KMS-11 (cell line): ENCODE results near the gene ZSCAN1.

Experiments used
- H2AFZ ChIP-seq: fragments of 200-600 bp; sonication (generic); 2 replicates; pipeline ENCODE4 v1.6.1; 2016; ENCODE audit warnings: antibody characterized with exemption, mixed run types, low read depth
- H3K27ac ChIP-seq: fragments of 200-600 bp; sonication (generic); 2 replicates; pipeline ENCODE4 v1.6.1; 2016; ENCODE audit warnings: mild to moderate bottlenecking, mixed run types
- H3K27me3 ChIP-seq: fragments of 200-600 bp; sonication (generic); 2 replicates; pipeline ENCODE4 v1.6.1; 2017; ENCODE audit warnings: mild to moderate bottlenecking, low read depth, mixed run types, moderate library complexity; ENCODE audit not compliant: insufficient read depth
- H3K36me3 ChIP-seq: fragments of 200-600 bp; sonication (generic); 2 replicates; pipeline ENCODE4 v1.6.1; 2017; ENCODE audit warnings: mild to moderate bottlenecking, mixed run types; ENCODE audit not compliant: insufficient read depth
- H3K4me1 ChIP-seq: fragments of 200-600 bp; sonication (generic); 2 replicates; pipeline ENCODE4 v1.6.1; 2016; ENCODE audit warnings: mild to moderate bottlenecking, low read depth, mixed run types; ENCODE audit not compliant: poor library complexity, severe bottlenecking
- H3K4me2 ChIP-seq: fragments of 200-600 bp; sonication (generic); 2 replicates; pipeline ENCODE4 v1.7.0; 2016; ENCODE audit warnings: mild to moderate bottlenecking, mixed run types
- H3K4me3 ChIP-seq: fragments of 200-600 bp; sonication (generic); IDR thresholded peaks from 2 replicates; pipeline ENCODE4 v1.6.1; 2017; ENCODE audit warnings: low read depth, low read length, mixed read lengths; ENCODE audit not compliant: insufficient read depth
- H3K79me2 ChIP-seq: fragments of 200-600 bp; sonication (generic); 2 replicates; pipeline ENCODE4 v1.6.1; 2016; ENCODE audit warnings: low read depth, mixed run types; ENCODE audit not compliant: insufficient read depth
- H3K9ac ChIP-seq: fragments of 200-600 bp; sonication (generic); 2 replicates; pipeline ENCODE4 v1.6.1; 2016; ENCODE audit warnings: mild to moderate bottlenecking, mixed run types
- H4K20me1 ChIP-seq: fragments of 200-600 bp; sonication (generic); 2 replicates; pipeline ENCODE4 v1.6.1; 2016; ENCODE audit warnings: mild to moderate bottlenecking, mixed run types; ENCODE audit not compliant: insufficient read depth
- TF ChIP-seq, protein P1 (sequence below): fragments of 200-600 bp; sonication (generic); conservative IDR thresholded peaks from 2 replicates; pipeline ENCODE4 v1.6.1; 2017; ENCODE audit warnings: low read depth, mild to moderate bottlenecking, antibody characterized with exemption, low read length, moderate library complexity, mixed read lengths

The ZSCAN1 gene

GRCh38 chr19:58034477-58034793 lies 610 bp downstream of the ZSCAN1 start:
- Histone ChIP-seq H3K27ac (no peak overlapping the region), H2AFZ (no peak overlapping the region), H4K20me1 (no peaks in the 10 kb centered on the region), H3K36me3 (no peaks in the 10 kb centered on the region), H3K79me2 (no peaks in the 10 kb centered on the region), H3K27me3 (peaks cover 8% of the 10 kb centered on the region; the same call in 1 of the 2 replicates), H3K4me3 (no peak overlapping the region), H3K4me2 (no peak overlapping the region), H3K4me1 (no peaks in the 10 kb centered on the region), H3K9ac (no peak overlapping the region)
- TF ChIP-seq, protein P1, sequence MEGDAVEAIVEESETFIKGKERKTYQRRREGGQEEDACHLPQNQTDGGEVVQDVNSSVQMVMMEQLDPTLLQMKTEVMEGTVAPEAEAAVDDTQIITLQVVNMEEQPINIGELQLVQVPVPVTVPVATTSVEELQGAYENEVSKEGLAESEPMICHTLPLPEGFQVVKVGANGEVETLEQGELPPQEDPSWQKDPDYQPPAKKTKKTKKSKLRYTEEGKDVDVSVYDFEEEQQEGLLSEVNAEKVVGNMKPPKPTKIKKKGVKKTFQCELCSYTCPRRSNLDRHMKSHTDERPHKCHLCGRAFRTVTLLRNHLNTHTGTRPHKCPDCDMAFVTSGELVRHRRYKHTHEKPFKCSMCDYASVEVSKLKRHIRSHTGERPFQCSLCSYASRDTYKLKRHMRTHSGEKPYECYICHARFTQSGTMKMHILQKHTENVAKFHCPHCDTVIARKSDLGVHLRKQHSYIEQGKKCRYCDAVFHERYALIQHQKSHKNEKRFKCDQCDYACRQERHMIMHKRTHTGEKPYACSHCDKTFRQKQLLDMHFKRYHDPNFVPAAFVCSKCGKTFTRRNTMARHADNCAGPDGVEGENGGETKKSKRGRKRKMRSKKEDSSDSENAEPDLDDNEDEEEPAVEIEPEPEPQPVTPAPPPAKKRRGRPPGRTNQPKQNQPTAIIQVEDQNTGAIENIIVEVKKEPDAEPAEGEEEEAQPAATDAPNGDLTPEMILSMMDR = no peak

DNA sequence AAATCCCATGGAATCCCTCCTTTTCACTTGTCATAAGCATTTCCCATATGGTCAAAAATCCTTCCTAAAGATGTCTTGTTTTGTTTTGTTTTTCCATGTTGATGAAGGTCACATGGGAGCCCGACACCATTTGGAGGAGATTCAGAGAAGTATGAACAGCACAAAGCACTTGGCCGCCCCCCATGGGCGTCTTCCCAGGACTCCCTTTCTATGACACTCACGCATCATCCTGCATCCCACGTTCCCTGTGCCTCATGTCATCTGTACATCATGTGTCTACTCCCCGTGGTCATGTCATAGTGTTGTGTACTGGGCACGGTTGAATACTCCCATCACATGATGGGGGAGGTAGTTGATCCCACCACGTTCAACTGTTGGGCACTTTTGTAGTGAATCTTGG lies 2.0 kb downstream of the ZSCAN1 start:
- no peak overlapping the region for H3K4me2 ChIP-seq
- H3K36me3 ChIP-seq = no peaks in the 10 kb centered on the region
- H3K4me3 ChIP-seq = no peak overlapping the region
- H4K20me1 ChIP-seq = no peaks in the 10 kb centered on the region
- no peak overlapping the region for H3K27ac ChIP-seq
- no peaks in the 10 kb centered on the region for H3K4me1 ChIP-seq
- no peak overlapping the region for H2AFZ ChIP-seq
- peaks cover 11% of the 10 kb centered on the region; the same call in 1 of the 2 replicates for H3K27me3 ChIP-seq
- no peaks in the 10 kb centered on the region for H3K79me2 ChIP-seq
- H3K9ac ChIP-seq = no peak overlapping the region
- TF ChIP-seq, protein P1 = no peak

DNA sequence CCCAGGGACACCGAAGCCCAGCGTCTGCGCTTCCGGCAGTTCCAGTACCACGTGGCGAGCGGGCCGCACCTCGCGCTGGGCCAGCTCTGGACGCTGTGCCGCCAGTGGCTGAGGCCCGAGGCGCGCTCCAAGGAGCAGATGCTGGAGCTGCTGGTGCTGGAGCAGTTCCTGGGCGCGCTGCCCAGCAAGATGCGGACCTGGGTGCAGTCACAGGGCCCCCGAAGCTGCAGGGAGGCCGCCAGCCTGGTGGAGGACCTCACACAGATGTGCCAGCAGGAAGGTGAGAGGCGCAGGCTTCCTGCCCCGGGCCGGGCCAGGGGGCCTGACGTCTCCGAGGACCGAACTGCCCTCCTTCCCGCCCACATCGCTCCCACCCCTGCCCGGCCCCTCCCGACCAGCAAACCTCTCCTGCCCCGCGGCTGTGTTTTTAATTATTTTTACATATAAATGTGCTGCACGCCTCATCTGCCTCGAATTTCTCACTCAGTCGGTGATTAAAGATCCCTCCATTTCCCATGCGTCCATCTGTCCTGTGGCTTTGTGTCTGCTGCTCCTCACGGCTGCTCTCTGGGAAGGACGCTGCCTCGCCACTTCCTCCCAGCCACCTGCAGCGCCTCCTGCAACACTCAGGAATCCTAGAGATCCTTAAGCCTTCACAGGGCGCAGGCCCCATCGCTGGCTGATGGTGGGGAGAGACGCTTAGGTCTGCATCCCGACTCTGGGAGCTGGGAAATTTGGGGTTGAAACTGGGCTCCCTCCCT lies 4.3 kb downstream of the ZSCAN1 start:
- no peaks in the 10 kb centered on the region for H3K79me2 ChIP-seq
- H3K36me3 ChIP-seq = no peaks in the 10 kb centered on the region
- TF ChIP-seq, protein P1 = no peak
- no peaks in the 10 kb centered on the region for H3K4me1 ChIP-seq
- no peak overlapping the region for H3K27ac ChIP-seq
- H4K20me1 ChIP-seq = no peaks in the 10 kb centered on the region
- peaks cover 13% of the 10 kb centered on the region; the same call in 1 of the 2 replicates for H3K27me3 ChIP-seq
- H3K9ac ChIP-seq = no peak overlapping the region
- no peak overlapping the region for H3K4me2 ChIP-seq
- no peak overlapping the region for H2AFZ ChIP-seq
- H3K4me3 ChIP-seq = no peak overlapping the region

GRCh38 chr19:58038688-58039204 lies 4.9 kb downstream of the ZSCAN1 start:
- H3K4me3 ChIP-seq = no peak overlapping the region
- no peaks in the 10 kb centered on the region for H3K4me1 ChIP-seq
- no peak overlapping the region for H2AFZ ChIP-seq
- H3K79me2 ChIP-seq = no peaks in the 10 kb centered on the region
- H3K36me3 ChIP-seq = no peaks in the 10 kb centered on the region
- H3K27me3 ChIP-seq = peaks cover 13% of the 10 kb centered on the region; the same call in 1 of the 2 replicates
- H3K9ac ChIP-seq = no peak overlapping the region
- H3K4me2 ChIP-seq = no peak overlapping the region
- no peak overlapping the region for H3K27ac ChIP-seq
- TF ChIP-seq, protein P1 = no peak
- H4K20me1 ChIP-seq = no peaks in the 10 kb centered on the region
